K562 (cell line): ENCODE data around the gene OR8B8.

Experiments used
- NFYB ChIP-seq: IDR thresholded peaks from 2 replicates; pipeline ENCODE4 v1.6.1; 2011; ENCODE audit warnings: mild to moderate bottlenecking, moderate library complexity; ENCODE audit not compliant: insufficient read length; ENCODE audit errors: extremely low read depth
- ZFP36 ChIP-seq: fragments of 150-350 bp; IDR thresholded peaks from 2 replicates; pipeline ENCODE4 v1.6.1; 2018; ENCODE audit warnings: low read length, low read depth; ENCODE audit not compliant: partially characterized antibody
- ZNF146 ChIP-seq: IDR thresholded peaks from one replicate; pipeline ENCODE4 v1.6.1; 2018; ENCODE audit warnings: missing compliant biosample characterization; ENCODE audit not compliant: unreplicated experiment
- TF ChIP-seq, protein P1 (sequence below): IDR thresholded peaks from 2 replicates; pipeline ENCODE4 v1.6.1; 2016; ENCODE audit warnings: missing genetic modification characterization, missing compliant biosample characterization

GRCh38 chr11:124415356-124415923, 30.1 kb downstream of the OR8B8 start:
- TF ChIP-seq ZFP36 (no peak), ZNF146 (CRISPR knock-in tag) (no peak), NFYB (no peak)
- TF ChIP-seq, protein P1, sequence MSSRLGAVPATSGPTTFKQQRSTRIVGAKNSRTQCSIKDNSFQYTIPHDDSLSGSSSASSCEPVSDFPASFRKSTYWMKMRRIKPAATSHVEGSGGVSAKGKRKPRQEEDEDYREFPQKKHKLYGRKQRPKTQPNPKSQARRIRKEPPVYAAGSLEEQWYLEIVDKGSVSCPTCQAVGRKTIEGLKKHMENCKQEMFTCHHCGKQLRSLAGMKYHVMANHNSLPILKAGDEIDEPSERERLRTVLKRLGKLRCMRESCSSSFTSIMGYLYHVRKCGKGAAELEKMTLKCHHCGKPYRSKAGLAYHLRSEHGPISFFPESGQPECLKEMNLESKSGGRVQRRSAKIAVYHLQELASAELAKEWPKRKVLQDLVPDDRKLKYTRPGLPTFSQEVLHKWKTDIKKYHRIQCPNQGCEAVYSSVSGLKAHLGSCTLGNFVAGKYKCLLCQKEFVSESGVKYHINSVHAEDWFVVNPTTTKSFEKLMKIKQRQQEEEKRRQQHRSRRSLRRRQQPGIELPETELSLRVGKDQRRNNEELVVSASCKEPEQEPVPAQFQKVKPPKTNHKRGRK (tag), result peak; percentile 84
